ENCODE results near the gene SCYGR1. TPM values are rescaled to one million over a fixed set of nuclear protein-coding genes. Genes with fewer than 3 reads are reported as not detected.

SCYGR1 gene
- polyA plus RNA-seq, 1 donor (not counting 4 experiments of a cell fraction or from before 2014, with no cell fraction given): not detected

DNA sequence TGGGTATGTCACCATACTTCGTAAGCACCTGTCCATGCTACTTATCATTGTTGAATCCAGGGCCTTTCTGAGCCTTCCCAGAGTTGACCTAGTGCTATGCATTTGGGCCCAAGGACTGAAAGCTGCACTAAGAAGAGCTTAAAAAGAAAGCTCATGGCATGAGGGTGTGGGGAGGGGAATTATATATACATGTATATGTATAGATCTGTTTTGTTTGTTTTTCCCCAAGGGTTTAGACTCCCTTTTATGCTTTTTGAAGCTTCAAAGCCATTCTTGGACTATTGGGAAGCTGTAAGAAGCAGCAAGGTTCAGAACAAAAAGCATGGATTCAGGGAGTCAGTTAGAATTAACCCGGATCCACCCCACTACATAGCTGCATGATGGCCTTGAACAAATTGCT lies 39.4 kb downstream of the SCYGR1 start:
- Histone ChIP-seq H3K27me3 (ENCODE audit: control insufficient read depth, extremely low read depth, insufficient read depth, low read length) (no peaks in the 10 kb centered on the region), H3K9me3 (ENCODE audit: control insufficient read depth, low read depth, low read length) (no peaks in the 10 kb centered on the region), H3K27ac (ENCODE audit: control insufficient read depth, insufficient read depth, low read length) (no peak overlapping the region), H3K4me3 (ENCODE audit: control insufficient read depth in 2 of 3, extremely low read depth in 1 of 3, insufficient read depth in 2 of 3, low read depth in 1 of 3, low read length in 3 of 3) (no peak overlapping the region), H3K79me2 (ENCODE audit: control insufficient read depth, insufficient read depth, low read length) (no peaks in the 10 kb centered on the region), H4K20me1 (ENCODE audit: control insufficient read depth, extremely low read depth, insufficient read depth, low read length) (no peaks in the 10 kb centered on the region), H3K36me3 (ENCODE audit: control insufficient read depth in 2 of 2, extremely low read depth in 1 of 2, insufficient read depth in 2 of 2, low read length in 2 of 2) (peaks cover 2 to 5% of the 10 kb centered on the region in 2 experiments), H3K4me2 (ENCODE audit: control insufficient read depth, extremely low read depth, insufficient read depth, low read depth, low read length) (no peak overlapping the region), H3K9ac (ENCODE audit: control insufficient read depth, extremely low read depth, insufficient read depth, low read length) (no peak overlapping the region), H3K4me1 (ENCODE audit: control insufficient read depth, extremely low read depth, insufficient read depth, low read length) (no peaks in the 10 kb centered on the region), H2AFZ (ENCODE audit: control insufficient read depth, low read length) (no peak overlapping the region), H3K9me1 (ENCODE audit: control insufficient read depth, extremely low read depth, insufficient read depth, low read length) (no peaks in the 10 kb centered on the region)
- no peak for TF ChIP-seq EZH2 (IDR thresholded peaks at IDR 0.05; ENCODE audit: low read length)
- TF ChIP-seq, protein P1, sequence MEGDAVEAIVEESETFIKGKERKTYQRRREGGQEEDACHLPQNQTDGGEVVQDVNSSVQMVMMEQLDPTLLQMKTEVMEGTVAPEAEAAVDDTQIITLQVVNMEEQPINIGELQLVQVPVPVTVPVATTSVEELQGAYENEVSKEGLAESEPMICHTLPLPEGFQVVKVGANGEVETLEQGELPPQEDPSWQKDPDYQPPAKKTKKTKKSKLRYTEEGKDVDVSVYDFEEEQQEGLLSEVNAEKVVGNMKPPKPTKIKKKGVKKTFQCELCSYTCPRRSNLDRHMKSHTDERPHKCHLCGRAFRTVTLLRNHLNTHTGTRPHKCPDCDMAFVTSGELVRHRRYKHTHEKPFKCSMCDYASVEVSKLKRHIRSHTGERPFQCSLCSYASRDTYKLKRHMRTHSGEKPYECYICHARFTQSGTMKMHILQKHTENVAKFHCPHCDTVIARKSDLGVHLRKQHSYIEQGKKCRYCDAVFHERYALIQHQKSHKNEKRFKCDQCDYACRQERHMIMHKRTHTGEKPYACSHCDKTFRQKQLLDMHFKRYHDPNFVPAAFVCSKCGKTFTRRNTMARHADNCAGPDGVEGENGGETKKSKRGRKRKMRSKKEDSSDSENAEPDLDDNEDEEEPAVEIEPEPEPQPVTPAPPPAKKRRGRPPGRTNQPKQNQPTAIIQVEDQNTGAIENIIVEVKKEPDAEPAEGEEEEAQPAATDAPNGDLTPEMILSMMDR (optimal IDR thresholded peaks at IDR 0.05 in 1 of 3, IDR thresholded peaks at IDR 0.05 in 1 of 3, conservative IDR thresholded peaks at IDR 0.05 in 1 of 3; ENCODE audit: extremely low read depth in 1 of 3, insufficient read depth in 2 of 3, low read length in 3 of 3): no peak
- DNase-seq (ENCODE audit: low read depth, low spot score) (no peak), FAIRE-seq (no peak)
- dilution Hi-C loops (cut with MboI; ENCODE audit: extremely low pct_ligation_motif_present, low sequenced_read_pairs): no loop called here

DNA sequence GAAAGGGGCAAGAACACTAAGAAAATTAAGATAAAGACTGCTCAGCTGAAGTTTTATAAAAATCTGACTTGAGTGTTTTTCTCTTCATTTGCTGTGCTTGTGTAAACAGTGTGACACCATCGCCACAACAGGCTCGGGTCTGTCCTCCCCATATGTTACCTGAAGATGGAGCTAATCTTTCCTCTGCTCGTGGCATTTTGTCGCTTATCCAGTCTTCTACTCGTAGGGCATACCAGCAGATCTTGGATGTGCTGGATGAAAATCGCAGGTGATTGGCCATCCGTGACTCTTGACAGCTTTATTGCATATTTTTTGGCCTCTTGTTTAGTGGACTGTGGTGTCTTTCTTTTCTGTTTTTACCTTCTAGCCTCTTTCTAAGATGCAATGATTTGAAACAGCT lies 40.6 kb downstream of the SCYGR1 start:
- dilution Hi-C loops (cut with MboI; ENCODE audit: extremely low pct_ligation_motif_present, low sequenced_read_pairs): no loop called here
- Histone ChIP-seq H3K9ac (ENCODE audit: control insufficient read depth, extremely low read depth, insufficient read depth, low read length) (no peak overlapping the region), H4K20me1 (ENCODE audit: control insufficient read depth, extremely low read depth, insufficient read depth, low read length) (no peaks in the 10 kb centered on the region), H3K79me2 (ENCODE audit: control insufficient read depth, insufficient read depth, low read length) (no peaks in the 10 kb centered on the region), H3K4me1 (ENCODE audit: control insufficient read depth, extremely low read depth, insufficient read depth, low read length) (no peaks in the 10 kb centered on the region), H3K27me3 (ENCODE audit: control insufficient read depth, extremely low read depth, insufficient read depth, low read length) (no peaks in the 10 kb centered on the region), H3K4me3 (ENCODE audit: control insufficient read depth in 2 of 3, extremely low read depth in 1 of 3, insufficient read depth in 2 of 3, low read depth in 1 of 3, low read length in 3 of 3) (no peak overlapping the region), H3K27ac (ENCODE audit: control insufficient read depth, insufficient read depth, low read length) (no peak overlapping the region), H3K9me1 (ENCODE audit: control insufficient read depth, extremely low read depth, insufficient read depth, low read length) (no peaks in the 10 kb centered on the region), H3K36me3 (ENCODE audit: control insufficient read depth in 2 of 2, extremely low read depth in 1 of 2, insufficient read depth in 2 of 2, low read length in 2 of 2) (peaks cover 0 to 5% of the 10 kb centered on the region in 2 experiments), H2AFZ (ENCODE audit: control insufficient read depth, low read length) (no peak overlapping the region), H3K4me2 (ENCODE audit: control insufficient read depth, extremely low read depth, insufficient read depth, low read depth, low read length) (no peak overlapping the region), H3K9me3 (ENCODE audit: control insufficient read depth, low read depth, low read length) (no peaks in the 10 kb centered on the region)
- TF ChIP-seq EZH2 (IDR thresholded peaks at IDR 0.05; ENCODE audit: low read length): no peak
- TF ChIP-seq, protein P1 (optimal IDR thresholded peaks at IDR 0.05 in 1 of 3, IDR thresholded peaks at IDR 0.05 in 1 of 3, conservative IDR thresholded peaks at IDR 0.05 in 1 of 3; ENCODE audit: extremely low read depth in 1 of 3, insufficient read depth in 2 of 3, low read length in 3 of 3): no peak
- no peak for DNase-seq (ENCODE audit: low read depth, low spot score)
- no peak for FAIRE-seq

All from keratinocyte (primary cell).